ENCODE measurements around the gene DDR2.

Gene DDR2

GRCh38 chr1:162616848-162617247 is 15.4 kb upstream of the DDR2 start:
- Histone ChIP-seq H3K4me1 (ENCODE audit: control extremely low read depth in 1 of 4, control insufficient read depth in 4 of 4, insufficient read depth in 4 of 4, low read length in 3 of 4) (peaks cover 0 to 9% (median 3%) of the 10 kb centered on the region in 4 experiments), H3K27me3 (replicated peaks in 2 of 5; ENCODE audit: control insufficient read depth in 4 of 5, insufficient read depth in 5 of 5, low read length in 4 of 5) (no peaks in the 10 kb centered on the region), H3K9me3 (ENCODE audit: control extremely low read depth in 1 of 5, control insufficient read depth in 4 of 5, insufficient read depth in 2 of 5, low read depth in 1 of 5, low read length in 4 of 5) (peaks cover 0 to 13% (median 5%) of the 10 kb centered on the region in 5 experiments), H3K4me3 (ENCODE audit: control insufficient read depth in 1 of 7, extremely low read depth in 1 of 7, insufficient read depth in 4 of 7, low read depth in 2 of 7, low read length in 6 of 7) (no peak overlapping the region), H3K36me3 (ENCODE audit: control insufficient read depth in 4 of 4, insufficient read depth in 4 of 4, low read length in 3 of 4) (no peaks in the 10 kb centered on the region), H3K27ac (ENCODE audit: insufficient read depth in 1 of 2, low read depth in 1 of 2, low read length in 2 of 2, poor library complexity in 1 of 2, severe bottlenecking in 2 of 2) (no peak overlapping the region)
- POLR2A ChIA-PET: no interaction called here
- peak in 2 of 3 donors; percentile 6 to 20 for DNase-seq
- no CpG with 5 or more reads among the region's 1 CpG for WGBS (ENCODE audit: insufficient coverage)
- CTCF ChIA-PET: no interaction called here

GRCh38 chr1:162617513-162617912 is 14.8 kb upstream of the DDR2 start:
- WGBS (ENCODE audit: insufficient coverage): no CpG with 5 or more reads among the region's 1 CpG
- Histone ChIP-seq H3K4me3 (ENCODE audit: control insufficient read depth in 1 of 7, extremely low read depth in 1 of 7, insufficient read depth in 4 of 7, low read depth in 2 of 7, low read length in 6 of 7) (no peak overlapping the region), H3K27me3 (replicated peaks in 2 of 5; ENCODE audit: control insufficient read depth in 4 of 5, insufficient read depth in 5 of 5, low read length in 4 of 5) (no peaks in the 10 kb centered on the region), H3K9me3 (ENCODE audit: control extremely low read depth in 1 of 5, control insufficient read depth in 4 of 5, insufficient read depth in 2 of 5, low read depth in 1 of 5, low read length in 4 of 5) (peaks cover 0 to 13% (median 5%) of the 10 kb centered on the region in 5 experiments), H3K36me3 (ENCODE audit: control insufficient read depth in 4 of 4, insufficient read depth in 4 of 4, low read length in 3 of 4) (no peaks in the 10 kb centered on the region), H3K27ac (ENCODE audit: insufficient read depth in 1 of 2, low read depth in 1 of 2, low read length in 2 of 2, poor library complexity in 1 of 2, severe bottlenecking in 2 of 2) (no peak overlapping the region), H3K4me1 (ENCODE audit: control extremely low read depth in 1 of 4, control insufficient read depth in 4 of 4, insufficient read depth in 4 of 4, low read length in 3 of 4) (peaks cover 0 to 9% (median 3%) of the 10 kb centered on the region in 4 experiments)
- ChIA-PET POLR2A (no interaction called here), CTCF (no interaction called here)
- no peak for DNase-seq

GRCh38 chr1:162619076-162619475 is 13.2 kb upstream of the DDR2 start:
- CTCF ChIA-PET: no interaction called here
- Histone ChIP-seq H3K27me3 (replicated peaks in 2 of 5; ENCODE audit: control insufficient read depth in 4 of 5, insufficient read depth in 5 of 5, low read length in 4 of 5) (no peaks in the 10 kb centered on the region), H3K4me1 (ENCODE audit: control extremely low read depth in 1 of 4, control insufficient read depth in 4 of 4, insufficient read depth in 4 of 4, low read length in 3 of 4) (no peaks in the 10 kb centered on the region), H3K27ac (ENCODE audit: insufficient read depth in 1 of 2, low read depth in 1 of 2, low read length in 2 of 2, poor library complexity in 1 of 2, severe bottlenecking in 2 of 2) (no peak overlapping the region), H3K36me3 (ENCODE audit: control insufficient read depth in 4 of 4, insufficient read depth in 4 of 4, low read length in 3 of 4) (no peaks in the 10 kb centered on the region), H3K4me3 (ENCODE audit: control insufficient read depth in 1 of 7, extremely low read depth in 1 of 7, insufficient read depth in 4 of 7, low read depth in 2 of 7, low read length in 6 of 7) (no peak overlapping the region), H3K9me3 (ENCODE audit: control extremely low read depth in 1 of 5, control insufficient read depth in 4 of 5, insufficient read depth in 2 of 5, low read depth in 1 of 5, low read length in 4 of 5) (peaks cover 0 to 13% (median 5%) of the 10 kb centered on the region in 5 experiments)
- no peak for DNase-seq
- WGBS (ENCODE audit: insufficient coverage): no CpG with 5 or more reads among the region's 3 CpGs
- POLR2A ChIA-PET: no interaction called here

- Histone ChIP-seq H3K4me1 (ENCODE audit: control extremely low read depth in 1 of 4, control insufficient read depth in 4 of 4, insufficient read depth in 4 of 4, low read length in 3 of 4) (no peaks in the 10 kb centered on the region), H3K27me3 (replicated peaks in 2 of 5; ENCODE audit: control insufficient read depth in 4 of 5, insufficient read depth in 5 of 5, low read length in 4 of 5) (no peaks in the 10 kb centered on the region), H3K9me3 (ENCODE audit: control extremely low read depth in 1 of 5, control insufficient read depth in 4 of 5, insufficient read depth in 2 of 5, low read depth in 1 of 5, low read length in 4 of 5) (peaks cover 0 to 13% (median 5%) of the 10 kb centered on the region in 5 experiments), H3K27ac (ENCODE audit: insufficient read depth in 1 of 2, low read depth in 1 of 2, low read length in 2 of 2, poor library complexity in 1 of 2, severe bottlenecking in 2 of 2) (no peak overlapping the region), H3K36me3 (ENCODE audit: control insufficient read depth in 4 of 4, insufficient read depth in 4 of 4, low read length in 3 of 4) (no peaks in the 10 kb centered on the region), H3K4me3 (ENCODE audit: control insufficient read depth in 1 of 7, extremely low read depth in 1 of 7, insufficient read depth in 4 of 7, low read depth in 2 of 7, low read length in 6 of 7) (no peak overlapping the region)
- POLR2A ChIA-PET: no interaction called here
- no peak for DNase-seq
- CTCF ChIA-PET: no interaction called here
Measured at GRCh38 chr1:162621256-162621655, 11.0 kb upstream of the DDR2 start.

GRCh38 chr1:162625679-162626078 is 6.6 kb upstream of the DDR2 start:
- no peaks in the 10 kb centered on the region for H3K4me1 ChIP-seq (ENCODE audit: control extremely low read depth in 1 of 4, control insufficient read depth in 4 of 4, insufficient read depth in 4 of 4, low read length in 3 of 4)
- H3K27ac ChIP-seq (ENCODE audit: insufficient read depth in 1 of 2, low read depth in 1 of 2, low read length in 2 of 2, poor library complexity in 1 of 2, severe bottlenecking in 2 of 2): no peak overlapping the region
- no peaks in the 10 kb centered on the region for H3K36me3 ChIP-seq (ENCODE audit: control insufficient read depth in 4 of 4, insufficient read depth in 4 of 4, low read length in 3 of 4)
- no CpG with 5 or more reads among the region's 2 CpGs for WGBS (ENCODE audit: insufficient coverage)
- DNase-seq: no peak
- no peaks in the 10 kb centered on the region for H3K9me3 ChIP-seq (ENCODE audit: control extremely low read depth in 1 of 5, control insufficient read depth in 4 of 5, insufficient read depth in 2 of 5, low read depth in 1 of 5, low read length in 4 of 5)
- CTCF ChIA-PET: no interaction called here
- H3K27me3 ChIP-seq (replicated peaks in 2 of 5; ENCODE audit: control insufficient read depth in 4 of 5, insufficient read depth in 5 of 5, low read length in 4 of 5): peaks cover 0 to 2% (median 0%) of the 10 kb centered on the region in 5 experiments
- no peak overlapping the region for H3K4me3 ChIP-seq (ENCODE audit: control insufficient read depth in 1 of 7, extremely low read depth in 1 of 7, insufficient read depth in 4 of 7, low read depth in 2 of 7, low read length in 6 of 7)
- POLR2A ChIA-PET: no interaction called here

GRCh38 chr1:162626094-162626493 is 6.2 kb upstream of the DDR2 start:
- CTCF ChIA-PET: no interaction called here
- WGBS (ENCODE audit: insufficient coverage): 67% methylated on average over 1 of the region's 2 CpGs
- Histone ChIP-seq H3K4me1 (ENCODE audit: control extremely low read depth in 1 of 4, control insufficient read depth in 4 of 4, insufficient read depth in 4 of 4, low read length in 3 of 4) (no peaks in the 10 kb centered on the region), H3K4me3 (ENCODE audit: control insufficient read depth in 1 of 7, extremely low read depth in 1 of 7, insufficient read depth in 4 of 7, low read depth in 2 of 7, low read length in 6 of 7) (no peak overlapping the region), H3K27me3 (replicated peaks in 2 of 5; ENCODE audit: control insufficient read depth in 4 of 5, insufficient read depth in 5 of 5, low read length in 4 of 5) (peaks cover 0 to 2% (median 0%) of the 10 kb centered on the region in 5 experiments), H3K36me3 (ENCODE audit: control insufficient read depth in 4 of 4, insufficient read depth in 4 of 4, low read length in 3 of 4) (no peaks in the 10 kb centered on the region), H3K9me3 (ENCODE audit: control extremely low read depth in 1 of 5, control insufficient read depth in 4 of 5, insufficient read depth in 2 of 5, low read depth in 1 of 5, low read length in 4 of 5) (no peaks in the 10 kb centered on the region), H3K27ac (ENCODE audit: insufficient read depth in 1 of 2, low read depth in 1 of 2, low read length in 2 of 2, poor library complexity in 1 of 2, severe bottlenecking in 2 of 2) (no peak overlapping the region)
- DNase-seq: no peak
- POLR2A ChIA-PET: no interaction called here

- H3K9me3 ChIP-seq (ENCODE audit: control extremely low read depth in 1 of 5, control insufficient read depth in 4 of 5, insufficient read depth in 2 of 5, low read depth in 1 of 5, low read length in 4 of 5): no peaks in the 10 kb centered on the region
- no peaks in the 10 kb centered on the region for H3K36me3 ChIP-seq (ENCODE audit: control insufficient read depth in 4 of 4, insufficient read depth in 4 of 4, low read length in 3 of 4)
- H3K27ac ChIP-seq (ENCODE audit: insufficient read depth in 1 of 2, low read depth in 1 of 2, low read length in 2 of 2, poor library complexity in 1 of 2, severe bottlenecking in 2 of 2): no peak overlapping the region
- CTCF ChIA-PET: no interaction called here
- peaks cover 0 to 2% (median 0%) of the 10 kb centered on the region in 5 experiments for H3K27me3 ChIP-seq (replicated peaks in 2 of 5; ENCODE audit: control insufficient read depth in 4 of 5, insufficient read depth in 5 of 5, low read length in 4 of 5)
- H3K4me3 ChIP-seq (ENCODE audit: control insufficient read depth in 1 of 7, extremely low read depth in 1 of 7, insufficient read depth in 4 of 7, low read depth in 2 of 7, low read length in 6 of 7): no peak overlapping the region
- H3K4me1 ChIP-seq (ENCODE audit: control extremely low read depth in 1 of 4, control insufficient read depth in 4 of 4, insufficient read depth in 4 of 4, low read length in 3 of 4): no peaks in the 10 kb centered on the region
- POLR2A ChIA-PET: no interaction called here
- no peak for DNase-seq
- 20% methylated on average over 1 of the region's 2 CpGs for WGBS (ENCODE audit: insufficient coverage)
Measured at GRCh38 chr1:162626761-162627160, 5.5 kb upstream of the DDR2 start.

Data from common myeloid progenitor, CD34-positive (primary cell).